OCI-LY7 (cell line): ENCODE data around the gene VMO1.

Experiments used
- EZH2phosphoT487 ChIP-seq: fragments of 200-600 bp; sonication (generic); IDR thresholded peaks from 2 replicates; pipeline ENCODE4 v1.6.1; 2018; ENCODE audit warnings: low read depth, borderline replicate concordance, mild to moderate bottlenecking, mixed run types, antibody characterized with exemption, low read length, moderate library complexity, mixed read lengths
- TF ChIP-seq, protein P1 (sequence below): fragments of 200-600 bp; sonication (generic); conservative IDR thresholded peaks from 2 replicates; pipeline ENCODE4 v1.5.1; 2014; ENCODE audit warnings: mild to moderate bottlenecking, antibody characterized with exemption, low read length, moderate library complexity, mixed read lengths

GRCh38 chr17:4743898-4744297, 42.3 kb downstream of the VMO1 start:
- TF ChIP-seq, protein P1, sequence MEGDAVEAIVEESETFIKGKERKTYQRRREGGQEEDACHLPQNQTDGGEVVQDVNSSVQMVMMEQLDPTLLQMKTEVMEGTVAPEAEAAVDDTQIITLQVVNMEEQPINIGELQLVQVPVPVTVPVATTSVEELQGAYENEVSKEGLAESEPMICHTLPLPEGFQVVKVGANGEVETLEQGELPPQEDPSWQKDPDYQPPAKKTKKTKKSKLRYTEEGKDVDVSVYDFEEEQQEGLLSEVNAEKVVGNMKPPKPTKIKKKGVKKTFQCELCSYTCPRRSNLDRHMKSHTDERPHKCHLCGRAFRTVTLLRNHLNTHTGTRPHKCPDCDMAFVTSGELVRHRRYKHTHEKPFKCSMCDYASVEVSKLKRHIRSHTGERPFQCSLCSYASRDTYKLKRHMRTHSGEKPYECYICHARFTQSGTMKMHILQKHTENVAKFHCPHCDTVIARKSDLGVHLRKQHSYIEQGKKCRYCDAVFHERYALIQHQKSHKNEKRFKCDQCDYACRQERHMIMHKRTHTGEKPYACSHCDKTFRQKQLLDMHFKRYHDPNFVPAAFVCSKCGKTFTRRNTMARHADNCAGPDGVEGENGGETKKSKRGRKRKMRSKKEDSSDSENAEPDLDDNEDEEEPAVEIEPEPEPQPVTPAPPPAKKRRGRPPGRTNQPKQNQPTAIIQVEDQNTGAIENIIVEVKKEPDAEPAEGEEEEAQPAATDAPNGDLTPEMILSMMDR, result no peak
- TF ChIP-seq EZH2phosphoT487, result no peak
